EH (cell line): ENCODE data around the gene KIAA0513.

ENCODE experiments used
- DNase-seq: peaks from one replicate; pipeline ENCODE4 v3.0.0-alpha.2; 2015; ENCODE audit warnings: low read depth

KIAA0513 gene

GRCh38 chr16:85136213-85136701 lies 108.7 kb downstream of the KIAA0513 start:
- peak; percentile 57 for DNase-seq

GRCh38 chr16:85136702-85137322 lies 109.2 kb downstream of the KIAA0513 start:
- no peak for DNase-seq

- DNase-seq, result peak; percentile 89
Observed at GRCh38 chr16:85137323-85138072, 109.9 kb downstream of the KIAA0513 start.

- DNase-seq, result no peak
Observed at GRCh38 chr16:85138073-85138824, 110.7 kb downstream of the KIAA0513 start.

GRCh38 chr16:85138825-85139627 lies 111.4 kb downstream of the KIAA0513 start:
- DNase-seq, result no peak

GRCh38 chr16:85139881-85140339 lies 112.3 kb downstream of the KIAA0513 start:
- DNase-seq, result no peak

- no peak for DNase-seq
Observed at GRCh38 chr16:85140455-85141012, 112.9 kb downstream of the KIAA0513 start.

GRCh38 chr16:85141491-85142128 lies 114.0 kb downstream of the KIAA0513 start:
- no peak for DNase-seq

- no peak for DNase-seq
Observed at GRCh38 chr16:85142129-85142513, 114.5 kb downstream of the KIAA0513 start.

- DNase-seq, result no peak
Observed at GRCh38 chr16:85142771-85143211, 115.2 kb downstream of the KIAA0513 start.
